Measurements from ENCODE around the gene CFAP299.

Gene CFAP299

GRCh38 chr4:80781431-80781830 lies 445.9 kb downstream of the CFAP299 start:
- TF ChIP-seq, protein P1, sequence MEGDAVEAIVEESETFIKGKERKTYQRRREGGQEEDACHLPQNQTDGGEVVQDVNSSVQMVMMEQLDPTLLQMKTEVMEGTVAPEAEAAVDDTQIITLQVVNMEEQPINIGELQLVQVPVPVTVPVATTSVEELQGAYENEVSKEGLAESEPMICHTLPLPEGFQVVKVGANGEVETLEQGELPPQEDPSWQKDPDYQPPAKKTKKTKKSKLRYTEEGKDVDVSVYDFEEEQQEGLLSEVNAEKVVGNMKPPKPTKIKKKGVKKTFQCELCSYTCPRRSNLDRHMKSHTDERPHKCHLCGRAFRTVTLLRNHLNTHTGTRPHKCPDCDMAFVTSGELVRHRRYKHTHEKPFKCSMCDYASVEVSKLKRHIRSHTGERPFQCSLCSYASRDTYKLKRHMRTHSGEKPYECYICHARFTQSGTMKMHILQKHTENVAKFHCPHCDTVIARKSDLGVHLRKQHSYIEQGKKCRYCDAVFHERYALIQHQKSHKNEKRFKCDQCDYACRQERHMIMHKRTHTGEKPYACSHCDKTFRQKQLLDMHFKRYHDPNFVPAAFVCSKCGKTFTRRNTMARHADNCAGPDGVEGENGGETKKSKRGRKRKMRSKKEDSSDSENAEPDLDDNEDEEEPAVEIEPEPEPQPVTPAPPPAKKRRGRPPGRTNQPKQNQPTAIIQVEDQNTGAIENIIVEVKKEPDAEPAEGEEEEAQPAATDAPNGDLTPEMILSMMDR (IDR thresholded peaks at IDR 0.05) = no peak

DNA sequence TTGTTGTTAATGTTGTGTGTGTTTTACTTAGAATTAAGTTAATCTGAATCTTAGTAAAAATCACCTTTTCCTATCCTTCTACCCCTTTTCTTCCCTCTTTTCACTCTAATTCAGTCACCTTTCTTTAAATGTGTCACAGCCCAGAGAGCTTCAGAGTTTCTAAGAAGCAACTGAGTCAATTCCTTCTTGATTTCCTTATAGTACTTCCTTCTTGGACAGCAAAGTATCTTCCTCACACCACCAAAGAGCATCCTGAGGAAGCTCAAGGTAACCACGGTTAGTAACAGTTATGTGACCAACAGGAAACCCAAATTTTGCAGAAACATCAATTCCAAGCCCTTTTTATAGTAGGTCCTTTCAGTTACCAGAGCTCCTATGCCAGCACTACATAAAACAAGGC lies 451.8 kb downstream of the CFAP299 start:
- TF ChIP-seq, protein P1 (IDR thresholded peaks at IDR 0.05) = no peak

GRCh38 chr4:80788798-80789197 lies 453.3 kb downstream of the CFAP299 start:
- TF ChIP-seq, protein P1 (IDR thresholded peaks at IDR 0.05) = no peak

DNA sequence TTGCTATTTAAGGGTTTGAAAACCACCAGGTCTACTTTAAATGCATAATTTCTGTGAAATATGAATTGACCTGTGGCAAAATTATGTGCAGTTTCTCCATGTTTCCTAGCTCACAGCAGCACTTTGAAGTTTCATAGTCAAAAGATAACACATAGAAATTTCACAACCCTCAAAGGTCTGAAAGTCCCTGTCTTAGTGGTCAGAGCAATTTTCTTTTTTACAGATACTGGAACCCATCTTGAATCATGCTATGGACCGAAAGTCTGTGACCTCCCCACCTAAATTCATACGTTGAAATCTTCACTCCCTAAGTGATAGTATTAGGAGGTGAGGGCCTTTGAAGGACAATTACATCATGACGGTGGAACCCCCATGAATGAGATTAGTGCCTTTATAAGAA lies 454.6 kb downstream of the CFAP299 start:
- TF ChIP-seq, protein P1 (IDR thresholded peaks at IDR 0.05) = no peak

DNA sequence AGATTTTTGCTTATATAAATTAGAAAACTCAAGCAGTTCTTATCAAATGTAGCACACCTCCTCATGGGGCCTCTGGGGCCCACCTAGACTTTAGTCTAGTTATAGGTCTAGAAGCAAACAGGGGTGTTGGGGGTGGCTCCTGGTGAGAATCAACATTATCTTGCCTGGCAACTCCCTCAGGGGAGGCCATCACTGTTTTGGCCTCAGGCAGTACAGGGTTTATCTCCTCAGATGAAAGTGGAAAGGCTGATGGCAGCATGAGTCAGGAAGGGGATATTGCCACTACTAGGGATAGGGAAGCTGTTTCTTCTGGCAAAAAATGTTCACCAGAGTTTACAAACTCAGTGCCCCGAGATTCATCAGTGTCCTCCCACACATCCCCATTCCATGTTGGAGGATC lies 462.6 kb downstream of the CFAP299 start:
- TF ChIP-seq, protein P1 (IDR thresholded peaks at IDR 0.05) = no peak

DNA sequence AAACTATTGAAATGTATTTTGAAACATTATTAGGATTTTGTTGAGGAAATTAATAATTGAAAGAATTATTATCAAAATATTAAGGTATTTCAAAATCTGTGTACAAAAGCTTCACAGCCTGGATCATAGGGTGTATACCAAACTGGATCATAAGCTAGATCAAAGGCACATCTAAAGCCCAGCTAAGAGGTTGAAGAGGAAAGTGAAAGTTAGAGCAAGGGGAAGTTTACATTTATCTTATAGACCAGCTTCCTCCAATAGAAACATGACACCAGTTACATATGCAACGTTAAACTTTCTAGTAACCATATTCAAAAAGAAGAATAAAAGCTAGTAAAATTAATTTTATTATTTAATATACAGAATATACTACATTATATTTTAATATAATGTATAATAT lies 467.8 kb downstream of the CFAP299 start:
- TF ChIP-seq, protein P1 (IDR thresholded peaks at IDR 0.05) = no peak

GRCh38 chr4:80806472-80806871 lies 470.9 kb downstream of the CFAP299 start:
- TF ChIP-seq, protein P1 (IDR thresholded peaks at IDR 0.05) = no peak

DNA sequence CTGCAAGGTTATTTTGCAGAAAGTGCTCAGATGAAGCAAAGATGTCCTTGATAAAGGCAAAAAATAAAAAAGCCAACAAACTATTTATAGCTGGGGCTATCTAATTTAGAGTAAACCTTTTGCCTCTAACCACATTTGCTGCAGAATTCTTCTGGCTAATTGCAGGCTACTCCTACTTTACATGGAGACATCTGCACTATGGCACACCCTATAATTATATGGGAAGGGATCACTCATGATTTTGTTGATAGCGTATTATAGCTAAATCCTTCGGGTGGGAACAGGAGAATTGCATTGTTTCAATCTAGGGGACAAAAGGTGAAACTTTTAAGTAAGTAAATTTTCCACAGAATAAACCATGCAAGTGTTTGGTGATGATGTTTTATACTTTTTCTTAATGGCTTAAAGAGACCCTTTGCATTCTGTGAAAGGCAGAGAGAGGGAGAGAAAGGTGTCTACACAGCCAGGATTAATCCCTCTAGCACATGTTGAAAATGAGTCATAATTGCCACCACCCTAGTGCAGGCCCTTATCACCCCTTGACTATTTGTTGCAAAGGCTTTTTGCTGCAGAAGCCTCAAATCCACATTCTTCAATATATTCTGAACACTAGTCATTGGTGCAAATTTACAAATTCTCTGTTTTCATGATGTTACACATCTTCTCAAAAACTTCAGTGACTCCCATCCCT lies 473.7 kb downstream of the CFAP299 start:
- TF ChIP-seq, protein P1 (IDR thresholded peaks at IDR 0.05) = no peak
